Karpas-422 (cell line): ENCODE results near the gene UBASH3B. TPM values are rescaled to one million over a fixed set of nuclear protein-coding genes. Genes with fewer than 3 reads are reported as not detected.

Experiments used
- DNase-seq: peaks from one replicate; pipeline ENCODE4 v3.0.0-alpha.2; 2015
- H2AFZ ChIP-seq: fragments of 200-600 bp; sonication (generic); 2 replicates; pipeline ENCODE4 v1.6.1; 2014; ENCODE audit warnings: antibody characterized with exemption, low read length, mixed read lengths
- H3K27ac ChIP-seq: fragments of 200-600 bp; sonication (generic); 2 replicates; pipeline ENCODE4 v1.5.1; 2014; ENCODE audit warnings: mild to moderate bottlenecking, low read length, moderate library complexity
- H3K27me3 ChIP-seq: fragments of 200-600 bp; sonication (generic); 2 replicates; pipeline ENCODE4 v1.6.1; 2014; ENCODE audit warnings: low read length, mixed read lengths
- H3K36me3 ChIP-seq: fragments of 200-600 bp; sonication (generic); 2 replicates; pipeline ENCODE4 v1.6.1; 2014; ENCODE audit warnings: low read length, mixed read lengths; ENCODE audit not compliant: insufficient read depth
- H3K4me1 ChIP-seq: fragments of 200-600 bp; sonication (generic); 2 replicates; pipeline ENCODE4 v1.6.1; 2014; ENCODE audit warnings: mild to moderate bottlenecking, low read length, mixed read lengths
- H3K4me2 ChIP-seq: fragments of 200-600 bp; sonication (generic); 2 replicates; pipeline ENCODE4 v1.6.1; 2014; ENCODE audit warnings: low read length, low read depth, mild to moderate bottlenecking; ENCODE audit not compliant: poor library complexity, severe bottlenecking
- H3K4me3 ChIP-seq: fragments of 200-600 bp; sonication (generic); 2 replicates; pipeline ENCODE4 v1.5.1; 2014; ENCODE audit warnings: mild to moderate bottlenecking, antibody characterized with exemption, low read length, mixed read lengths
- H3K79me2 ChIP-seq: fragments of 200-600 bp; sonication (generic); 2 replicates; pipeline ENCODE4 v1.6.1; 2014; ENCODE audit warnings: mild to moderate bottlenecking, low read length, mixed read lengths
- H3K9ac ChIP-seq: fragments of 200-600 bp; sonication (generic); 2 replicates; pipeline ENCODE4 v1.6.0; 2014; ENCODE audit warnings: low read length
- H3K9me2 ChIP-seq: fragments of 200-600 bp; sonication (generic), shearing (Covaris generic); replicated peaks from 2 replicates; pipeline ENCODE4 v1.6.0; 2014; ENCODE audit warnings: mild to moderate bottlenecking, low read length, moderate library complexity; ENCODE audit not compliant: insufficient read depth
- H3K9me3 ChIP-seq: fragments of 300-700, 200-600 bp; sonication (generic); 2 replicates; pipeline ENCODE4 v1.6.1; 2014; ENCODE audit warnings: low read length, mixed read lengths
- H4K20me1 ChIP-seq: fragments of 200-600 bp; sonication (generic); 2 replicates; pipeline ENCODE4 v1.6.1; 2014; ENCODE audit warnings: mild to moderate bottlenecking, antibody characterized with exemption, low read length, low read depth; ENCODE audit not compliant: insufficient read depth
- total RNA-seq: library from RNA; depleted of rRNA; stranded (reverse); fragments of >200 nt; shearing (Covaris generic); gene quantifications from 2 replicates; pipeline ENCODE4 v1.2.3, GENCODE V29; 2014; ENCODE audit warnings: low replicate concordance

UBASH3B gene
- total RNA-seq, 1 experiment from 2014 or later, result 9.0 TPM

GRCh38 chr11:122721201-122721963 lies 65.9 kb downstream of the UBASH3B start:
- no peaks in the 10 kb centered on the region for H3K27me3 ChIP-seq
- H4K20me1 ChIP-seq, result no peaks in the 10 kb centered on the region
- H3K9me2 ChIP-seq, result no peaks in the 10 kb centered on the region
- no peak for DNase-seq
- H3K9ac ChIP-seq, result no peak overlapping the region
- no peak overlapping the region for H3K4me3 ChIP-seq
- H3K79me2 ChIP-seq, result no peaks in the 10 kb centered on the region
- no peaks in the 10 kb centered on the region for H3K9me3 ChIP-seq
- H3K36me3 ChIP-seq, result no peaks in the 10 kb centered on the region
- H3K4me1 ChIP-seq, result peaks cover 15% of the 10 kb centered on the region
- H3K27ac ChIP-seq, result no peak overlapping the region
- H2AFZ ChIP-seq, result no peak overlapping the region
- H3K4me2 ChIP-seq, result no peak overlapping the region

GRCh38 chr11:122721964-122722266 lies 66.4 kb downstream of the UBASH3B start:
- Histone ChIP-seq H3K9ac (no peak overlapping the region), H2AFZ (no peak overlapping the region), H3K9me2 (no peaks in the 10 kb centered on the region), H3K4me2 (no peak overlapping the region), H3K79me2 (no peaks in the 10 kb centered on the region), H3K27ac (no peak overlapping the region), H3K27me3 (no peaks in the 10 kb centered on the region), H3K36me3 (no peaks in the 10 kb centered on the region), H3K4me1 (peaks cover 15% of the 10 kb centered on the region), H3K4me3 (no peak overlapping the region), H4K20me1 (no peaks in the 10 kb centered on the region), H3K9me3 (no peaks in the 10 kb centered on the region)
- DNase-seq, result no peak

GRCh38 chr11:122723106-122723505 lies 67.6 kb downstream of the UBASH3B start:
- no peak overlapping the region for H3K27ac ChIP-seq

GRCh38 chr11:122723576-122723975 lies 68.1 kb downstream of the UBASH3B start:
- Histone ChIP-seq H2AFZ (no peak overlapping the region), H3K27me3 (no peaks in the 10 kb centered on the region), H3K4me2 (no peak overlapping the region), H3K9ac (no peak overlapping the region), H3K9me2 (no peaks in the 10 kb centered on the region), H3K4me1 (peaks cover 7% of the 10 kb centered on the region), H4K20me1 (no peaks in the 10 kb centered on the region), H3K79me2 (no peaks in the 10 kb centered on the region), H3K9me3 (no peaks in the 10 kb centered on the region), H3K36me3 (no peaks in the 10 kb centered on the region), H3K4me3 (no peak overlapping the region), H3K27ac (no peak overlapping the region)
- DNase-seq, result no peak

More at GRCh38 chr11:122723106-122723505, 67.6 kb downstream of the UBASH3B start:
- Histone ChIP-seq H2AFZ (no peak overlapping the region), H3K27me3 (no peaks in the 10 kb centered on the region), H3K4me2 (no peak overlapping the region), H3K9me2 (no peaks in the 10 kb centered on the region), H3K36me3 (no peaks in the 10 kb centered on the region), H3K4me3 (no peak overlapping the region), H4K20me1 (no peaks in the 10 kb centered on the region), H3K4me1 (peaks cover 7% of the 10 kb centered on the region), H3K9ac (no peak overlapping the region), H3K9me3 (no peaks in the 10 kb centered on the region), H3K79me2 (no peaks in the 10 kb centered on the region)
- DNase-seq, result no peak

DNA sequence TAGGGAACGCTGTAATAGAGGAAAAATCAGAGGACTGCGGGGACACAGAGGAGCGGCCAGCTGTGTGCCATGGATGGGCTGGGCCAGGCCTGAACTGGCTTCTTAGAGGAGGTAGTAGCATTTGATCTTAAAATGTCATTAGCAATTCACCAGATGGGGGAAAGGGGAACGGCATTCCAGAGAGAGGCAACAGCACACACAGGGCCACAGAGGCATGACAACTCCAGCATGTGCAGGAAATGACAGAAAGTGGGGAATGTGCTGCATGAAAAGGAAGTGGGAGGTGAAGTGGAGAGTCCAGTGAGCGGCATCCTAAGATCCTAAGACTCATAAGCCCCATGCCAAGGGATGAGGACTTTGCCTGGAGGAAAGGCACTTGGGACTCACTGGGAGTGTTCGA lies 69.0 kb downstream of the UBASH3B start:
- no peak for DNase-seq
- peaks cover 7% of the 10 kb centered on the region for H3K4me1 ChIP-seq
- no peak overlapping the region for H2AFZ ChIP-seq
- H3K4me3 ChIP-seq, result no peak overlapping the region
- H3K9me3 ChIP-seq, result no peaks in the 10 kb centered on the region
- no peak overlapping the region for H3K4me2 ChIP-seq
- H4K20me1 ChIP-seq, result no peaks in the 10 kb centered on the region
- H3K27me3 ChIP-seq, result no peaks in the 10 kb centered on the region
- no peaks in the 10 kb centered on the region for H3K36me3 ChIP-seq
- H3K9ac ChIP-seq, result no peak overlapping the region
- no peaks in the 10 kb centered on the region for H3K9me2 ChIP-seq
- no peaks in the 10 kb centered on the region for H3K79me2 ChIP-seq
- H3K27ac ChIP-seq, result no peak overlapping the region

GRCh38 chr11:122726028-122726427 lies 70.5 kb downstream of the UBASH3B start:
- H4K20me1 ChIP-seq, result no peaks in the 10 kb centered on the region
- no peaks in the 10 kb centered on the region for H3K79me2 ChIP-seq
- H3K27me3 ChIP-seq, result no peaks in the 10 kb centered on the region
- no peaks in the 10 kb centered on the region for H3K9me2 ChIP-seq
- H3K4me2 ChIP-seq, result no peak overlapping the region
- H3K9me3 ChIP-seq, result no peaks in the 10 kb centered on the region
- peaks cover 7% of the 10 kb centered on the region for H3K4me1 ChIP-seq
- no peaks in the 10 kb centered on the region for H3K36me3 ChIP-seq
- H2AFZ ChIP-seq, result no peak overlapping the region
- no peak overlapping the region for H3K27ac ChIP-seq
- DNase-seq, result no peak
- H3K9ac ChIP-seq, result no peak overlapping the region
- no peak overlapping the region for H3K4me3 ChIP-seq

DNA sequence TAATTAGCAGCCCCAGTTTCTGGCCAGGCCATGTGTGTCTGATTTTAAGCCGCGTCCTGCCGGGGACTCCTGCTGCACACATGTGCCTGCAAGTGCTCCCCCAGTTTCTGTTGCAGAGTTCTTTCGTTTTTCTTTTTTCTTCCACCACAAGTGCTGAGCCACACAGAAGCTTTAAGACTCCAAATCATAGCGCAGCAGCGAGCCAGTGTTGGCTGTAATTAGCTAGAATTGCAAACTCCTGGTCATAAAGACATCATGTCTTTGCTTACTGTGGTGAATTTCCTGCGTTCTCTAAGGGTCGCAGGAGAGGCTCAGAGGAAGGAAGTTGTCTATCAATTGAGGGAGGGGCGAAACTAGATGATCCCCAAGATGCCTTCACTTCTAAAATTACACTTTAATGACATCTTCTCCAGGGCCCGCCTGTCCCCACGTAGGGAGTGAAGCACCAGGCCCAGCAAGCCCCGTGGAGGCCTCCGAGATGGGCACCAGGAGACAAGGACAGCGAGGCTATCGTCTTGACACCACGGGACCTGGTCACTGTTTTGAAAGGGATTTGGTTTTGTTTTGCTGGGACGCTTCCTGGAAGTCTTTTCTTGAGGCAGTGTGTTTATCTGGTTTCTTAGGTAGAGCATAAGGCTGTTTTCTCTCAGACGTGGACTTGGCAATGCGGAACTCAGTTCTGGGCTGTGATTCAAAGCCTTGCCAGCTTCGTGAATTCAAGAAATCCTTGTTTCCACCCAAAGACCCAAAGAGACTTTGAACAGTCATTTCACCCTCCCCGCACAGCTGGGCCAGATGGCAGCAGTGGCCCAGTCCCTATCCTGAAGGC lies 71.8 kb downstream of the UBASH3B start:
- Histone ChIP-seq H3K79me2 (no peaks in the 10 kb centered on the region), H3K36me3 (no peaks in the 10 kb centered on the region), H3K27ac (no peak overlapping the region), H4K20me1 (no peaks in the 10 kb centered on the region), H2AFZ (no peak overlapping the region), H3K4me3 (no peak overlapping the region), H3K9ac (no peak overlapping the region), H3K4me2 (no peak overlapping the region), H3K9me2 (no peaks in the 10 kb centered on the region), H3K4me1 (peaks cover under 1% of the 10 kb centered on the region), H3K9me3 (no peaks in the 10 kb centered on the region), H3K27me3 (no peaks in the 10 kb centered on the region)
- no peak for DNase-seq

DNA sequence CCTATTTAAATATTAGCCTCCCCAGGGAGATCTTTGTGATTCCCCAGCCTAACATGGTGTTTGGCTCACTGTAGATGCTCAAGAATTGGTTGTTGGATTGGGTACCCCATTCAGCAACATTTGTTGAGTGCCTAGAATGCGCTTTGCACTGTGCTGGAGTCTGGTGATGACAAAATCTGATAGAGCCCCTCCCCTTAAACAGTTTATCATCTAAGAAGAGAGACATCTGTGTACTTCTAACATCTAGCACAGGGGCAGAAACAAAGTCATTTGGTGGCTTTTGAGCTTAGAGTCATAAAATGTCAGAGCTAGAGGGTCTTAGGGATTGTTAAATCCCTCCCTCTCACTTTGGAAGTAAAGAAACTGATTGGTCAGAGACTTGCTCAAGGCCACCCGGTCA lies 73.0 kb downstream of the UBASH3B start:
- Histone ChIP-seq H3K79me2 (no peaks in the 10 kb centered on the region), H3K4me1 (no peaks in the 10 kb centered on the region), H3K27ac (no peak overlapping the region), H3K9ac (no peak overlapping the region), H3K9me3 (no peaks in the 10 kb centered on the region), H3K4me2 (no peak overlapping the region), H2AFZ (no peak overlapping the region), H3K27me3 (no peaks in the 10 kb centered on the region), H4K20me1 (no peaks in the 10 kb centered on the region), H3K9me2 (no peaks in the 10 kb centered on the region), H3K4me3 (no peak overlapping the region), H3K36me3 (no peaks in the 10 kb centered on the region)
- DNase-seq, result no peak
